ENCODE results near the gene NFU1. TPM values are rescaled to one million over a fixed set of nuclear protein-coding genes. Genes with fewer than 3 reads are reported as not detected.

The NFU1 gene
- total and polyA plus RNA-seq, 2 of the 13 experiments (the other 11 are each of a cell fraction or from before 2014, with no cell fraction given), result 39.1 to 84.0 TPM

DNA sequence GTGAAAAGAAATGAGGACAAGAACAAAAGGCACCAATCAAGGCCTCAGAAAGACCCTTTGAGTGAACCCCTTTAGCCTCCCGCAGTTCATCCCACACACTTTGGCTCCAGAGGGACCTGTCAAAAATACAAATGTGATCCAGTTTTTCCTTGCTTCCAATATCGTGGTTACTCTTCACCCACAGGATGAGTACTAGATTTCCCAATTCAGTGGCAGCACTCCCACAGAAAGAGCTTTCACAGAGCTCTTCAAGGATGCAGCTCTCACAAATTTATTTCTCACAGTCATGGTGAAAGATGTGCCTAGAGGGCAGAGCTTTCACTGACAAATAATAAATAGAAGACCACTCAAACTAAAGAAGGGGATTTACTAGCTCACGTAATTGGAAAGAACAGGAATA lies 47.2 kb downstream of the NFU1 start (continued):
- TF ChIP-seq ZNF460 (CRISPR knock-in tag; IDR thresholded peaks at IDR 0.05; ENCODE audit: borderline replicate concordance), result no peak

DNA sequence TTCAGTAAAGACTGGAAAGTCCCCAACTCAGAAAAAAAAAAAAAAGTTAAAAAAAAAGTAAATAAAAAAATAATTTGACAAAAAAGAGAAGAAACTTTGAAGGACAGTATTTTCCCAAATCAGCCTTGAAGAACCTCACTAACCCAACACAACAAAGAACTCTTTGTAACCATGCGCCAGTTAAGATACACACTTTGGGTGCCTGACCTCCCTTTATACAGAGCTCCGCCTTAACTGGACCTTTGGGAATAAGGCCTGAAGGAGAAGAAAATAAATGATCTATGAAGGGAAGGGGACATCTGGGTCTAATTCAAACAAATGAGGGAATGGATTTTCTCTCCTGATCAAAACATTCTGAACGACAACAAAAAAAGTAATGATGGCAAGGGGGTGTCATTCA lies 48.0 kb downstream of the NFU1 start:
- ChIA-PET POLR2A (interaction anchor here (1.3 kb wide), 1 partner anchor 12 kb away, joined by 3 read pairs; no protein-coding TSS in a partner anchor), CTCF (ENCODE audit: low intra/inter-chr PET ratio, low total read pairs) (no interaction called here)
- intact Hi-C loops (cut with micrococcal nuclease; ENCODE audit: unreplicated experiment), result loop anchor here (10.0 kb wide), 1 partner anchor 214 kb away; no protein-coding TSS in a partner anchor
- peaks cover 0 to 3% of the 10 kb centered on the region in 2 experiments; a peak in 1 of 5 replicates for H3K36me3 ChIP-seq (replicated peaks in 1 of 2; ENCODE audit: control insufficient read depth in 1 of 2, insufficient read depth in 2 of 2, low read length in 2 of 2)
- no peaks in the 10 kb centered on the region for H3K9me3 ChIP-seq (ENCODE audit: low read length)
- DNase-seq (ENCODE audit: low spot score), result no peak
- no peaks in the 10 kb centered on the region for H4K20me1 ChIP-seq (ENCODE audit: insufficient read depth, low read length)
- no peak overlapping the region for H3K4me3 ChIP-seq (replicated peaks in 1 of 3; ENCODE audit: insufficient read depth in 1 of 3, low read depth in 2 of 3, low read length in 3 of 3)
- no peak overlapping the region for H3K4me2 ChIP-seq (ENCODE audit: low read depth, low read length)
- TF ChIP-seq, protein P1, sequence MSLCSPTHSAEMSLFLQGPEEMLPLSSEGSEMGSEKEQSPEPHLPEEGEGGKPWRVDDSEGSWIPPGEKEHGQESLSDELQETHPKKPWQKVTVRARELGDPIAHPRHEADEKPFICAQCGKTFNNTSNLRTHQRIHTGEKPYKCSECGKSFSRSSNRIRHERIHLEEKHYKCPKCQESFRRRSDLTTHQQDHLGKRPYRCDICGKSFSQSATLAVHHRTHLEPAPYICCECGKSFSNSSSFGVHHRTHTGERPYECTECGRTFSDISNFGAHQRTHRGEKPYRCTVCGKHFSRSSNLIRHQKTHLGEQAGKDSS (CRISPR knock-in tag; IDR thresholded peaks at IDR 0.05; ENCODE audit: borderline replicate concordance, low read depth), result no peak
- TF ChIP-seq, protein P2, sequence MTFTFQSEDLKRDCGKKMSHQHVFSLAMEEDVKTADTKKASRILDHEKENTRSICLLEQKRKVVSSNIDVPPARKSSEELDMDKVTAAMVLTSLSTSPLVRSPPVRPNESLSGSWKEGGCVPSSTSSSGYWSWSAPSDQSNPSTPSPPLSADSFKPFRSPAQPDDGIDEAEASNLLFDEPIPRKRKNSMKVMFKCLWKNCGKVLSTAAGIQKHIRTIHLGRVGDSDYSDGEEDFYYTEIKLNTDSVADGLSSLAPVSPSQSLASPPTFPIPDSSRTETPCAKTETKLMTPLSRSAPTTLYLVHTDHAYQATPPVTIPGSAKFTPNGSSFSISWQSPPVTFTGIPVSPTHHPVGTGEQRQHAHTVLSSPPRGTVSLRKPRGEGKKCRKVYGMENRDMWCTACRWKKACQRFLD (CRISPR knock-in tag; IDR thresholded peaks at IDR 0.05; ENCODE audit: borderline replicate concordance), result no peak
- TF ChIP-seq KLF13 (CRISPR knock-in tag; IDR thresholded peaks at IDR 0.05), result no peak
- TF ChIP-seq MXD4 (CRISPR knock-in tag; IDR thresholded peaks at IDR 0.05), result no peak
- TF ChIP-seq SMARCE1 (IDR thresholded peaks at IDR 0.05; ENCODE audit: borderline replicate concordance), result no peak
- TF ChIP-seq ZNF10 (CRISPR knock-in tag; IDR thresholded peaks at IDR 0.05; ENCODE audit: borderline replicate concordance, low read depth), result no peak
- no peak for ATAC-seq
- peaks cover 32% of the 10 kb centered on the region for H3K4me1 ChIP-seq (ENCODE audit: insufficient read depth, low read length)
- no peak overlapping the region for H3K27ac ChIP-seq (ENCODE audit: extremely low read length, insufficient read depth, low read length)
- no TSS peak for BruUV-seq (replicated peaks)
- in situ Hi-C loops (cut with HindIII; ENCODE audit: extremely low pct_ligation_motif_present, low pct_unique_long_range_greater_than_20kb), result no loop called here
- no peaks in the 10 kb centered on the region; a peak in 1 of 5 replicates for H3K27me3 ChIP-seq (ENCODE audit: control insufficient read depth in 1 of 2, insufficient read depth in 2 of 2, low read length in 2 of 2)
- no peak overlapping the region for H2AFZ ChIP-seq (ENCODE audit: low read length)
- no peak for FAIRE-seq
- peaks cover 29% of the 10 kb centered on the region for H3K79me2 ChIP-seq (ENCODE audit: insufficient read depth, low read length)
- H3K9ac ChIP-seq (ENCODE audit: insufficient read depth, low read depth, low read length), result no peak overlapping the region
- 96% methylated on average over 3 of the region's 3 CpGs for WGBS (ENCODE audit: low lambda C conversion rate)

Measured in HepG2 (cell line).